Left lung (tissue), 10 donors: ENCODE data around the gene ITPA. TPM values are rescaled to one million over a fixed set of nuclear protein-coding genes. Genes with fewer than 3 reads are reported as not detected.

Experiments
- ATAC-seq: fragments of 200-7000 bp; cut with Tn5 transposase; one replicate; pipeline ENCODE4 v1.9.1; 2020; ENCODE audit warnings: moderate library complexity
- DNase-seq, 4 donors: peaks; one replicate each; pipeline ENCODE4 v3.0.0-alpha.2; 2013 to 2020
- H3K27ac ChIP-seq, 2 donors: fragments of 200-600 bp; sonication (generic) in 1 of 2; one replicate each; pipeline versions ENCODE4 v1.5.0 to v1.8.0; 2020 to 2021
- H3K27me3 ChIP-seq, 2 donors: fragments of 200-600 bp; sonication (generic) in 1 of 2; one replicate each; pipeline versions ENCODE4 v1.5.0 to v1.8.0; 2020 to 2021
- H3K36me3 ChIP-seq, 2 donors: fragments of 200-600 bp; sonication (generic) in 1 of 2; one replicate each; pipeline versions ENCODE4 v1.5.0 to v1.8.0; 2020 to 2021
- H3K4me1 ChIP-seq, 2 donors: fragments of 200-600 bp; one replicate each; pipeline ENCODE4 v1.8.0; 2021
- H3K4me3 ChIP-seq, 2 donors: fragments of 200-600 bp; sonication (generic) in 1 of 2; one replicate each; pipeline versions ENCODE4 v1.5.0 to v1.8.0; 2020 to 2021; ENCODE audit warnings: mild to moderate bottlenecking in 1 of 2
- H3K9me3 ChIP-seq, 2 donors: fragments of 200-600 bp; sonication (generic) in 1 of 2; one replicate each; pipeline versions ENCODE4 v1.5.0 to v1.8.0; 2020 to 2021
- intact Hi-C, 2 donors: fragments of 100-400 bp; cut with DNase I; formaldehyde crosslinking; loops; one replicate each; pipeline versions ENCODE4 v1.11.2 to v1.14.2; 2022
- polyA plus RNA-seq, 6 donors: library from polyadenylated mRNA; unstranded; fragments of 120-200 nt; gene quantifications; one replicate each; pipeline ENCODE4 v1.2.1, GENCODE V29; 2013; ENCODE audit not compliant: insufficient read length in 6 of 6
- total RNA-seq, 2 donors: library from RNA; stranded (reverse); fragmentation: NEBNext Ultra II Directional; extraction: Animal tissue kit (Norgen Biotek cat#: 25700); gene quantifications; one replicate each; pipeline ENCODE4 v1.2.1, GENCODE V29; 2021
- TF ChIP-seq, protein P1 (sequence below), 2 donors: fragments of 200-600 bp; sonication (generic) in 1 of 2; IDR thresholded peaks; one replicate each; pipeline versions ENCODE4 v1.5.0 to v1.8.0; 2021; ENCODE audit warnings: antibody characterized with exemption in 2 of 2
- donor health status: DM: no; HTN: yes; CAD: no.
- donor health status: DM: no; HTN: no; CAD: no.

Gene ITPA
- total and polyA plus RNA-seq, 8 donors, result 43.5 to 63.7 (median 50.8) TPM

DNA sequence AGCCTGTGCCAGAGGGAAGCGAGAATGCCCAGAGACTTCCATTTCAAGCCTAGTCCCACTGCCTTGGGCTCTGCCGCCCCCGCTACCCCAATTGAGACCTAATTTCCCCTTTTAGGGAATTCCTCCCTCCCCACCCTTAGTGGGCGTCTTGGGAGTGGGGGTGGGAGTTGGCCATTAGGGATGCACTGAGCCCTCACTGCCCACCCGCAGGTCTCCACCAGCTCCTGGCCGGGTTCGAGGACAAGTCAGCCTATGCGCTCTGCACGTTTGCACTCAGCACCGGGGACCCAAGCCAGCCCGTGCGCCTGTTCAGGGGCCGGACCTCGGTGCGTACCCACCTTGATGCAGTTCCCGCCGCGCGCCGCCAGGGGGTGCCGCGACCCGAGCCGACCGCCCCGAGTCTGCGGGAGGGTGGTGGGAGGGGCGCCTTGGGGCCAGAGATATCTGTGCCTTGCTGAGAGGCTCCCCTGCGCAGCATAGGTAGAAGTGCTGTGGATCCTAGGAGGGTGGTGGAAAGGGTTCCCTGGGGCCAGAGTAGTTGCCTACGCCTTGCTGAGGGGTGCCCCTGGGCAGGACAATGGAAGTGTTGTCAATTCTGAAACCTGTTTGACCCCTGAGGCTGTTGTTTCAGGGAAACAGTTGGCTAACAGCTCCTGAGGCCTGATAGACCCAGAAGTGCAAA, 9.2 kb downstream of the ITPA start:
- Histone ChIP-seq H3K4me1 (peaks cover 0 to 9% of the 10 kb centered on the region in 2 donors), H3K9me3 (no peaks in the 10 kb centered on the region), H3K36me3 (peaks cover 0 to 87% of the 10 kb centered on the region in 2 donors), H3K4me3 (no peak overlapping the region), H3K27me3 (no peaks in the 10 kb centered on the region), H3K27ac (no peak overlapping the region)
- DNase-seq (peak in 2 of 4 donors; percentile 56 to 95), ATAC-seq (peak; percentile 91)
- TF ChIP-seq, protein P1, sequence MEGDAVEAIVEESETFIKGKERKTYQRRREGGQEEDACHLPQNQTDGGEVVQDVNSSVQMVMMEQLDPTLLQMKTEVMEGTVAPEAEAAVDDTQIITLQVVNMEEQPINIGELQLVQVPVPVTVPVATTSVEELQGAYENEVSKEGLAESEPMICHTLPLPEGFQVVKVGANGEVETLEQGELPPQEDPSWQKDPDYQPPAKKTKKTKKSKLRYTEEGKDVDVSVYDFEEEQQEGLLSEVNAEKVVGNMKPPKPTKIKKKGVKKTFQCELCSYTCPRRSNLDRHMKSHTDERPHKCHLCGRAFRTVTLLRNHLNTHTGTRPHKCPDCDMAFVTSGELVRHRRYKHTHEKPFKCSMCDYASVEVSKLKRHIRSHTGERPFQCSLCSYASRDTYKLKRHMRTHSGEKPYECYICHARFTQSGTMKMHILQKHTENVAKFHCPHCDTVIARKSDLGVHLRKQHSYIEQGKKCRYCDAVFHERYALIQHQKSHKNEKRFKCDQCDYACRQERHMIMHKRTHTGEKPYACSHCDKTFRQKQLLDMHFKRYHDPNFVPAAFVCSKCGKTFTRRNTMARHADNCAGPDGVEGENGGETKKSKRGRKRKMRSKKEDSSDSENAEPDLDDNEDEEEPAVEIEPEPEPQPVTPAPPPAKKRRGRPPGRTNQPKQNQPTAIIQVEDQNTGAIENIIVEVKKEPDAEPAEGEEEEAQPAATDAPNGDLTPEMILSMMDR (IDR thresholded peaks at IDR 0.05), result peak; percentile 89
- intact Hi-C loops, result no loop called here

DNA sequence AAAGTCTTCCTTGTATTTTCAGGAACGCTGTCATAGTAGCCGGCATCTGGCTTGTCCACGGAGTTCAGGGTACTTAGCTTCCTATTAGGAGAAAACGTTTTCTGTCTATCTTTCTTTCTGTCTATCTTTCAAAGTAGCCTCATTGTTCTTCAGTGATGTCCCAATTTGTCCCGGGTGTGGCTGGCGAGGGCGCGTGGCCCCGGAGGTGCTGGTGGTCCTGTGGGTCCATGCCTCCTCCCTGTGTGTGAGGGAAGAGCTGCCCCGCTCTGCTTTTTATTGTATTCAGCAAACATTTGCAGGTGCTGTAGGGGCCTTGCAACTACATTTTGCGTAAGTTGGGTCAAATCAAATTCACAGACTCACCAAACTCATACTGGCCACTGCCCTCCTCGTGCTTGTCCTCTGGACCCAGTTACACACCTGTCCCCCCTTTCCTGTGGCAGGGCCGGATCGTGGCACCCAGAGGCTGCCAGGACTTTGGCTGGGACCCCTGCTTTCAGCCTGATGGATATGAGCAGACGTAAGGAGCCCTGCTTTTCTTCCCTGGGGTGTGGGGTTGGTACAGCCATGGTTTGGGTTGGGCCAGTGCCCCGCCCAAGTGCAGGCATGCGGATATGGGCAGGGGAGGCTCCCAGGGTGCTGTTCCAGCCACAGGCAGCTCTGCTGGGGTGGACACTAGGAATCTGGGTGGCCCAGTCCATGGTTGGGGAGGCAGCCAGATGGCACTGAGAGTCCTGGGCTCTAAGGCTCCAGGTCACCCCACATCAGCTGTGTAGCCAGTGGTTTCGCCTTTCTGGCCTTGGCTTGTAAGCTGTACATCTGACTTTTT, 12.3 kb downstream of the ITPA start:
- no peaks in the 10 kb centered on the region for H3K27me3 ChIP-seq

DNA sequence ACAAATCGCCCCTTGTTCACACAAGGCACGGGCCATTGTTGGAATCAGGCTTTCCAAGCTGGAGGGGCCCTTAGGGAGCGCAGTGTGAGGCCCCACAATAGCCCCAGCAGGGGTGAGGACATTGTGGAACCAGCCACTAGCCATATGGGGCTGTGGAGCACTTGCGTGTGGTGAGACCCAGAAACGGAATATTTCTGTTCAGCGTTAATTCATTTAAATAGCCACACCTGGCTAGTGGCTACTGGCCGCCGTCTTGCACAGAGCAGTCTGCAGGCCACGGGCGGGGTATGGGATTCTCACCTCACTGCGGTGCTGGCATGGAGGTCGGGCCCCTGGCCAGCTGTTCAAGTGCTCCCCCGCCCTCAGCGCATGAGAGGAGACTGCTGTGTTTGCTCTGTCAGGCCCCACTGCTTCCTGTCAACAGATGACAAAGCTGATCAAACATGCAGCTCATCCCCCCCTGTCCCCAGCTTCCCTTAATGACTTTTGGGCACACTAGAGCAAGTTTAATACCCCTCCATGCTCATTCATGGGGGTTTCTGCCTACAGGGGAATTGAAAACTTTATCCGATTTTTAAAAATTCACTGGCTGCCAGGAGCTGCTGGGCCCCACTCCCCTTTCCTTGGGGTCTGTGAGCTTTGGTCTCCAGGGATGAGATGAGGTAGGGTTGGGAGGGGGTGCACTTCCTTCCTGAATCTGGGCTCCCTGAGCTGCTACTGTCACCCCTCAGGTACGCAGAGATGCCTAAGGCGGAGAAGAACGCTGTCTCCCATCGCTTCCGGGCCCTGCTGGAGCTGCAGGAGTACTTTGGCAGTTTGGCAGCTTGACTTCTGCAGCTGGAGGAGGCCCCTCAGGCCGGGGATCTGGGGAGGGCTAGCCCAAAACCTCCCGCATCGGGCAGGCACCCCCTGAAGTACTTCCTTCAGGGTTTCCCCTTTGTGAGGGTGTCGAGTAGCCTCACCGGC, 13.6 kb downstream of the ITPA start:
- H3K36me3 ChIP-seq, result peaks cover 0 to 62% of the 10 kb centered on the region in 2 donors

More for the DNA sequence above, 12.3 kb downstream of the ITPA start:
- intact Hi-C loops, result no loop called here
- Histone ChIP-seq H3K9me3 (no peaks in the 10 kb centered on the region), H3K36me3 (peaks cover 0 to 72% of the 10 kb centered on the region in 2 donors), H3K4me1 (peaks cover 0 to 9% of the 10 kb centered on the region in 2 donors), H3K27ac (no peak overlapping the region), H3K4me3 (no peak overlapping the region)
- TF ChIP-seq, protein P1 (IDR thresholded peaks at IDR 0.05), result no peak
- peak; percentile 16 for ATAC-seq
- DNase-seq, result no peak

DNA sequence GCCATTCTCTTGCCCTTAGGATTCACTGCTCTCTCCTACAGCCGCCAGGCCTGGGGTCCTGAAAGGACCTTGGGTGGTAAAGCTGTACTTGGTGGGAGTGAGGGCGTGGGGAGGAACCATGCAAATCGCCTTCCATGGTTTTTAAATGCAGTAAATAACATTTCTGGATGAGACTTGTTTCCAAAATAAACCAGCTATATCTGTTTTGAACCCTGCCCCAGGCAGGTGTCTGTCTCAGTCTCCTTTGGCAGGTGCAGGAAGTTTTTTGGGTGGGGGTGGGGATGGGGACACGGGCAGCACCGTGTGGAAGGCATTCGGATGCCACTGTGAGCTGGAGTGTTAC, 14.3 kb downstream of the ITPA start:
- Histone ChIP-seq H3K4me3 (no peak overlapping the region), H3K27me3 (no peaks in the 10 kb centered on the region), H3K9me3 (no peaks in the 10 kb centered on the region), H3K4me1 (peaks cover 0 to 3% of the 10 kb centered on the region in 2 donors), H3K36me3 (peaks cover 0 to 62% of the 10 kb centered on the region in 2 donors), H3K27ac (no peak overlapping the region)
- TF ChIP-seq, protein P1 (IDR thresholded peaks at IDR 0.05), result no peak
- DNase-seq (no peak), ATAC-seq (no peak)
- intact Hi-C loops, result no loop called here

More for the DNA sequence above, 13.6 kb downstream of the ITPA start:
- intact Hi-C loops, result no loop called here
- no peak overlapping the region for H3K4me3 ChIP-seq
- H3K27ac ChIP-seq, result no peak overlapping the region
- ATAC-seq, result peak; percentile 36
- peaks cover 0 to 9% of the 10 kb centered on the region in 2 donors for H3K4me1 ChIP-seq
- no peak for DNase-seq
- TF ChIP-seq, protein P1 (IDR thresholded peaks at IDR 0.05), result no peak
- no peaks in the 10 kb centered on the region for H3K9me3 ChIP-seq
- no peaks in the 10 kb centered on the region for H3K27me3 ChIP-seq
